OCI-LY3 (cell line): ENCODE data around the gene IPO8.

Source experiments
- EZH2phosphoT487 ChIP-seq: fragments of 200-600 bp; shearing (Covaris generic); IDR thresholded peaks from 2 replicates; pipeline ENCODE4 v1.6.1; 2018; ENCODE audit warnings: antibody characterized with exemption, mixed run types, low read depth
- TF ChIP-seq, protein P1 (sequence below): fragments of 200-600, 300-600 bp; sonication (generic); IDR thresholded peaks from 2 replicates; pipeline ENCODE4 v1.5.1; 2014; ENCODE audit warnings: antibody characterized with exemption, low read length, low read depth

GRCh38 chr12:30635385-30635784 lies 60.3 kb downstream of the IPO8 start:
- TF ChIP-seq, protein P1, sequence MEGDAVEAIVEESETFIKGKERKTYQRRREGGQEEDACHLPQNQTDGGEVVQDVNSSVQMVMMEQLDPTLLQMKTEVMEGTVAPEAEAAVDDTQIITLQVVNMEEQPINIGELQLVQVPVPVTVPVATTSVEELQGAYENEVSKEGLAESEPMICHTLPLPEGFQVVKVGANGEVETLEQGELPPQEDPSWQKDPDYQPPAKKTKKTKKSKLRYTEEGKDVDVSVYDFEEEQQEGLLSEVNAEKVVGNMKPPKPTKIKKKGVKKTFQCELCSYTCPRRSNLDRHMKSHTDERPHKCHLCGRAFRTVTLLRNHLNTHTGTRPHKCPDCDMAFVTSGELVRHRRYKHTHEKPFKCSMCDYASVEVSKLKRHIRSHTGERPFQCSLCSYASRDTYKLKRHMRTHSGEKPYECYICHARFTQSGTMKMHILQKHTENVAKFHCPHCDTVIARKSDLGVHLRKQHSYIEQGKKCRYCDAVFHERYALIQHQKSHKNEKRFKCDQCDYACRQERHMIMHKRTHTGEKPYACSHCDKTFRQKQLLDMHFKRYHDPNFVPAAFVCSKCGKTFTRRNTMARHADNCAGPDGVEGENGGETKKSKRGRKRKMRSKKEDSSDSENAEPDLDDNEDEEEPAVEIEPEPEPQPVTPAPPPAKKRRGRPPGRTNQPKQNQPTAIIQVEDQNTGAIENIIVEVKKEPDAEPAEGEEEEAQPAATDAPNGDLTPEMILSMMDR = no peak
- no peak for TF ChIP-seq EZH2phosphoT487
